A549 treated with AZD2906 at 1 μM for 4 hours (cell line): ENCODE data around the gene THOC2. TPM values are rescaled to one million over a fixed set of nuclear protein-coding genes. Genes with fewer than 3 reads are reported as not detected.

ENCODE experiments used
- total RNA-seq: library from RNA; stranded (reverse); fragments of 200-300 nt; extraction: Qiagen RNA extraction; gene quantifications from 5 replicates; pipeline ENCODE4 v1.2.3, GENCODE V29; 2022

The THOC2 gene
- total RNA-seq = 36.1 to 53.9 TPM (median 41.6 TPM) in 5 replicates

DNA sequence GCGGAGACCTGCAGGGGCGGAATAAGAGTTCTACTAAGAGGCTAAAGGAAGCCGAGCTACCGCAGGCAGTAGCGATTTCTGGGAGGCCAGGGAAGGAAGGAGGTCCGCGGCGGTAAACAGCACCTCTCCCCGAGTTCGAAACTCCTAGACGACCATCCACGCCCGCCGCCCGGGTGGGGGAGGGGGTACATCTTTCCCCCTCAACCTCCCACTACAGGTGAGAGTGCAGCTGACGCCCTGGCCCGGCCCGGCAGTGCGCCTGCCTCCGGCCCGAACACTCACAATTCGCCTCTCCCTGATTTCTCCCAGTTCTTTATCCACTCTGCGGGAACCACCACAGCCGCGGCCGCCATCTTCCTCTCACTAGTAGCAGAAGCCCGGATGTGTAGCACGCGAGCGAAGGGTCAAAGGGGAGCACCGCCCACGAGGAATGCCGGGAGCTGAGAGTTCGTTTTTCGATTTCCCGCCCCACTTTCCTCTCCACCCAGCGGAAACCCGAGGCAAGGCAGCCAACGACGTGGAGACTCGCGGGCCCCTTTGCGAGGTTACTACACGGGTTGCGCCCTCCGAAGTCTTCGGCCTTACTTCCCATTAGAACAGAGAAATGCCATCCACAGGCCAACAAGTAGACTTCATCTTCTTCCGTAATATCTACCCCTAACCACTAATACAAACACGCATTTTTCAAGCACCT lies at the start of gene THOC2:
THOC2 (minus strand) TSS at position 383 of the 694 bp plus-strand sequence; CDS start at position 353, 30 bp downstream.

Other genes with a start within 250 kb of the THOC2 start
- gene XIAP, start 127.0 kb upstream of the THOC2 start, total RNA-seq = 26.6 to 31.9 TPM (median 27.9 TPM) in 5 replicates
- 25.3 to 45.1 TPM (median 34.8 TPM) in 5 replicates for gene STAG2, start 228.7 kb upstream of the THOC2 start, total RNA-seq